Muscle layer of colon (tissue), 2 donors: Measurements from ENCODE around the gene ARID1B.

Source experiments
- H3K27ac ChIP-seq: one replicate; pipeline ENCODE4 v1.7.0; 2013; ENCODE audit warnings: low read depth, mild to moderate bottlenecking, low read length, moderate library complexity
- H3K27me3 ChIP-seq, 2 donors: one replicate each; pipeline ENCODE4 v1.7.0; 2013; ENCODE audit warnings: low read length in 2 of 2, mild to moderate bottlenecking in 2 of 2; ENCODE audit not compliant: insufficient read depth in 2 of 2, control insufficient read depth in 1 of 2
- H3K36me3 ChIP-seq: one replicate; pipeline ENCODE4 v1.7.0; 2013; ENCODE audit warnings: mild to moderate bottlenecking, low read length; ENCODE audit not compliant: insufficient read depth
- H3K4me1 ChIP-seq: one replicate; pipeline ENCODE4 v1.7.0; 2013; ENCODE audit warnings: mild to moderate bottlenecking, low read length; ENCODE audit not compliant: insufficient read depth
- H3K4me3 ChIP-seq, 2 donors: one replicate each; pipeline ENCODE4 v1.7.0; 2013; ENCODE audit warnings: low read length in 2 of 2, low read depth in 1 of 2, mild to moderate bottlenecking in 1 of 2, moderate library complexity in 1 of 2
- H3K9ac ChIP-seq: one replicate; pipeline ENCODE4 v1.7.0; 2013; ENCODE audit warnings: low read length
- H3K9me3 ChIP-seq: one replicate; pipeline ENCODE4 v1.7.0; 2013; ENCODE audit warnings: mild to moderate bottlenecking, low read length
- donor health status: abdominal sarcoma.
- donor health status: Adenocarcinoma of cecum.

Gene ARID1B

GRCh38 chr6:157107571-157107914 lies 330.4 kb downstream of the ARID1B start:
- Histone ChIP-seq H3K27me3 (no peaks in the 10 kb centered on the region), H3K4me1 (peaks cover 17% of the 10 kb centered on the region), H3K27ac (no peak overlapping the region), H3K9ac (no peak overlapping the region), H3K4me3 (no peak overlapping the region), H3K9me3 (no peaks in the 10 kb centered on the region), H3K36me3 (no peaks in the 10 kb centered on the region)

- H3K27ac ChIP-seq: peak overlapping the region; percentile 45
- peaks cover 17% of the 10 kb centered on the region for H3K4me1 ChIP-seq
- no peaks in the 10 kb centered on the region for H3K9me3 ChIP-seq
- H3K9ac ChIP-seq: peak overlapping the region; percentile 2
- H3K4me3 ChIP-seq: no peak overlapping the region
- H3K27me3 ChIP-seq: no peaks in the 10 kb centered on the region
- H3K36me3 ChIP-seq: no peaks in the 10 kb centered on the region
Measured at GRCh38 chr6:157107915-157108651, 330.9 kb downstream of the ARID1B start.

- Histone ChIP-seq H3K36me3 (no peaks in the 10 kb centered on the region), H3K4me1 (peaks cover 17% of the 10 kb centered on the region), H3K9ac (no peak overlapping the region), H3K27me3 (no peaks in the 10 kb centered on the region), H3K4me3 (no peak overlapping the region), H3K27ac (peak overlapping the region; percentile 45), H3K9me3 (no peaks in the 10 kb centered on the region)
Measured at GRCh38 chr6:157108923-157109322, 331.7 kb downstream of the ARID1B start.

- H3K36me3 ChIP-seq: no peaks in the 10 kb centered on the region
- H3K27me3 ChIP-seq: no peaks in the 10 kb centered on the region
- H3K9ac ChIP-seq: no peak overlapping the region
- no peaks in the 10 kb centered on the region for H3K9me3 ChIP-seq
- H3K27ac ChIP-seq: no peak overlapping the region
- H3K4me1 ChIP-seq: peaks cover 17% of the 10 kb centered on the region
- H3K4me3 ChIP-seq: no peak overlapping the region
Measured at GRCh38 chr6:157110607-157111006, 333.4 kb downstream of the ARID1B start.

- H3K9me3 ChIP-seq: no peaks in the 10 kb centered on the region
- H3K27me3 ChIP-seq: no peaks in the 10 kb centered on the region
- peaks cover 13% of the 10 kb centered on the region for H3K4me1 ChIP-seq
- H3K36me3 ChIP-seq: no peaks in the 10 kb centered on the region
- H3K4me3 ChIP-seq: no peak overlapping the region
- H3K27ac ChIP-seq: no peak overlapping the region
- no peak overlapping the region for H3K9ac ChIP-seq
Measured at GRCh38 chr6:157113389-157113788, 336.2 kb downstream of the ARID1B start.

GRCh38 chr6:157116426-157116825 lies 339.2 kb downstream of the ARID1B start:
- Histone ChIP-seq H3K9me3 (no peaks in the 10 kb centered on the region), H3K27me3 (no peaks in the 10 kb centered on the region), H3K4me1 (peaks cover 4% of the 10 kb centered on the region), H3K4me3 (no peak overlapping the region), H3K27ac (no peak overlapping the region), H3K36me3 (no peaks in the 10 kb centered on the region), H3K9ac (no peak overlapping the region)

- Histone ChIP-seq H3K4me1 (peaks cover 4% of the 10 kb centered on the region), H3K36me3 (no peaks in the 10 kb centered on the region)
Measured at GRCh38 chr6:157117431-157118095, 340.4 kb downstream of the ARID1B start.

GRCh38 chr6:157119502-157120027 lies 342.4 kb downstream of the ARID1B start:
- H3K4me3 ChIP-seq: no peak overlapping the region
- H3K9ac ChIP-seq: no peak overlapping the region
- H3K9me3 ChIP-seq: no peaks in the 10 kb centered on the region
- no peaks in the 10 kb centered on the region for H3K36me3 ChIP-seq
- H3K27ac ChIP-seq: no peak overlapping the region
- H3K27me3 ChIP-seq: no peaks in the 10 kb centered on the region
- H3K4me1 ChIP-seq: peaks cover 4% of the 10 kb centered on the region

More at GRCh38 chr6:157117431-157118095, 340.4 kb downstream of the ARID1B start:
- Histone ChIP-seq H3K4me3 (no peak overlapping the region), H3K27ac (no peak overlapping the region), H3K27me3 (no peaks in the 10 kb centered on the region), H3K9me3 (no peaks in the 10 kb centered on the region), H3K9ac (no peak overlapping the region)

- no peak overlapping the region for H3K4me3 ChIP-seq
- no peak overlapping the region for H3K27ac ChIP-seq
- no peaks in the 10 kb centered on the region for H3K36me3 ChIP-seq
- no peak overlapping the region for H3K9ac ChIP-seq
- H3K4me1 ChIP-seq: peaks cover 4% of the 10 kb centered on the region
- no peaks in the 10 kb centered on the region for H3K27me3 ChIP-seq
- H3K9me3 ChIP-seq: no peaks in the 10 kb centered on the region
Measured at GRCh38 chr6:157120534-157121232, 343.5 kb downstream of the ARID1B start.

GRCh38 chr6:157121897-157122296 lies 344.7 kb downstream of the ARID1B start:
- no peak overlapping the region for H3K4me3 ChIP-seq
- no peaks in the 10 kb centered on the region for H3K27me3 ChIP-seq
- H3K9me3 ChIP-seq: no peaks in the 10 kb centered on the region
- H3K36me3 ChIP-seq: no peaks in the 10 kb centered on the region
- no peak overlapping the region for H3K9ac ChIP-seq
- no peak overlapping the region for H3K27ac ChIP-seq
- H3K4me1 ChIP-seq: peaks cover 4% of the 10 kb centered on the region

GRCh38 chr6:157123234-157123633 lies 346.1 kb downstream of the ARID1B start:
- H3K9me3 ChIP-seq: no peaks in the 10 kb centered on the region
- H3K4me1 ChIP-seq: peaks cover 4% of the 10 kb centered on the region
- H3K36me3 ChIP-seq: no peaks in the 10 kb centered on the region
- no peak overlapping the region for H3K27ac ChIP-seq
- H3K27me3 ChIP-seq: no peaks in the 10 kb centered on the region
- H3K9ac ChIP-seq: no peak overlapping the region
- H3K4me3 ChIP-seq: no peak overlapping the region
